Measurements from ENCODE around the gene RSRC1. TPM values are rescaled to one million over a fixed set of nuclear protein-coding genes. Genes with fewer than 3 reads are reported as not detected.
"Not testable (repeated sequence)": the region's sequence is repeated elsewhere in the genome, so short reads cannot be mapped to it uniquely, and the experiment has no call there.

The RSRC1 gene
- total and polyA plus RNA-seq, 7 donors: 12.9 to 27.2 (median 19.7) TPM

DNA sequence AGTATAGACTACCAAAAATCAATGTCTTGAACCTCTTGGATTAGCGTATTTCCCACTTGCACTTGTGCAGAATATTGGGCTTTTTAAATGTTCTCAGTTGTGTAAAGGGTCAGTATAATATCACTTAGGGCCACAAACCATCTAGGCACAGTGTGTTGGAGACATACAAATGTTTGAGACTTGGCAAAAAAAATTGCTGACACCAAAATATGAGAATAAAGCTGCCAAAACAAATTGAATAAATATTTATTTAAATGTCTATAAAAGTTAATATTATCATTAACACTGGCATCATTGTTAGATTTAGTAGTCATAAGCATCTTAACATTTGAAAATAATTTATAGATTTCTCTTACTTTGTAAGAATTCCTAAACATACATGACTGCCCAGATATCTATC, 430.2 kb downstream of the RSRC1 start:
- intact Hi-C loops (cut with DNase I): loop anchor here in 1 of 2 donors (5.0 kb wide), 1 partner anchor 102 kb away; the partner anchor contains the start of gene GFM1
- Histone ChIP-seq H3K27ac (no peak overlapping the region), H3K36me3 (ENCODE audit: insufficient read depth in 1 of 2, low read depth in 1 of 2) (peaks cover 0 to 12% of the 10 kb centered on the region in 2 donors), H3K9me3 (no peaks in the 10 kb centered on the region), H3K27me3 (ENCODE audit: insufficient read depth in 3 of 3, low read length in 2 of 3) (no peaks in the 10 kb centered on the region), H3K4me1 (no peaks in the 10 kb centered on the region), H3K4me3 (no peak overlapping the region)
- TF ChIP-seq, protein P1, sequence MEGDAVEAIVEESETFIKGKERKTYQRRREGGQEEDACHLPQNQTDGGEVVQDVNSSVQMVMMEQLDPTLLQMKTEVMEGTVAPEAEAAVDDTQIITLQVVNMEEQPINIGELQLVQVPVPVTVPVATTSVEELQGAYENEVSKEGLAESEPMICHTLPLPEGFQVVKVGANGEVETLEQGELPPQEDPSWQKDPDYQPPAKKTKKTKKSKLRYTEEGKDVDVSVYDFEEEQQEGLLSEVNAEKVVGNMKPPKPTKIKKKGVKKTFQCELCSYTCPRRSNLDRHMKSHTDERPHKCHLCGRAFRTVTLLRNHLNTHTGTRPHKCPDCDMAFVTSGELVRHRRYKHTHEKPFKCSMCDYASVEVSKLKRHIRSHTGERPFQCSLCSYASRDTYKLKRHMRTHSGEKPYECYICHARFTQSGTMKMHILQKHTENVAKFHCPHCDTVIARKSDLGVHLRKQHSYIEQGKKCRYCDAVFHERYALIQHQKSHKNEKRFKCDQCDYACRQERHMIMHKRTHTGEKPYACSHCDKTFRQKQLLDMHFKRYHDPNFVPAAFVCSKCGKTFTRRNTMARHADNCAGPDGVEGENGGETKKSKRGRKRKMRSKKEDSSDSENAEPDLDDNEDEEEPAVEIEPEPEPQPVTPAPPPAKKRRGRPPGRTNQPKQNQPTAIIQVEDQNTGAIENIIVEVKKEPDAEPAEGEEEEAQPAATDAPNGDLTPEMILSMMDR (IDR thresholded peaks at IDR 0.05): no peak
- 94 to 97% (median 95%) methylated on average over 1 of the region's 1 CpG for WGBS, 3 donors
- ATAC-seq (no peak), DNase-seq (no peak)

DNA sequence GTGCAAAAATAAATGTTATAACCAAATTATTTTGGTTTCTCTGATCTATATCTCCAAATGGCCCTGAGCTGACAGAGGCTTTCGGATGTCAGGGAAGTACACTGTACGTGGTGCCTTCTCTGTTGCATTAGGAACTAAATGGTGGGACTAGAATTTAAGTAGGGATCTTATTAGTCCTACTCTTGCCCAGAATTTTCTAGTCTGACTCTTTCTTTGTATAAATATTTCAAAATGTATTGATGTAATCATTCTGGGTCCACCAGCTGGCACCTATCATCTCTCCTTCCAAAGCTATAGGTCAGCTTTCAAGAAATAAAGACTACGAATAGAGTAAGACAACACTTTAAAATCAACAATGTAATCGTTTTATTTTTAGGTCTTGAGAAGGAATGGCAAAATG, 438.8 kb downstream of the RSRC1 start:
- Histone ChIP-seq H3K4me3 (no peak overlapping the region), H3K4me1 (peaks cover 5% of the 10 kb centered on the region), H3K27ac (no peak overlapping the region), H3K27me3 (ENCODE audit: insufficient read depth in 3 of 3, low read length in 2 of 3) (no peaks in the 10 kb centered on the region), H3K9me3 (no peaks in the 10 kb centered on the region), H3K36me3 (ENCODE audit: insufficient read depth in 1 of 2, low read depth in 1 of 2) (peaks cover 0 to 11% of the 10 kb centered on the region in 2 donors)
- WGBS, 3 donors: 39 to 81% (median 54%) methylated on average over 4 of the region's 4 CpGs
- TF ChIP-seq, protein P1 (IDR thresholded peaks at IDR 0.05): no peak
- ATAC-seq (no peak), DNase-seq (no peak)
- intact Hi-C loops (cut with DNase I): no loop called here

DNA sequence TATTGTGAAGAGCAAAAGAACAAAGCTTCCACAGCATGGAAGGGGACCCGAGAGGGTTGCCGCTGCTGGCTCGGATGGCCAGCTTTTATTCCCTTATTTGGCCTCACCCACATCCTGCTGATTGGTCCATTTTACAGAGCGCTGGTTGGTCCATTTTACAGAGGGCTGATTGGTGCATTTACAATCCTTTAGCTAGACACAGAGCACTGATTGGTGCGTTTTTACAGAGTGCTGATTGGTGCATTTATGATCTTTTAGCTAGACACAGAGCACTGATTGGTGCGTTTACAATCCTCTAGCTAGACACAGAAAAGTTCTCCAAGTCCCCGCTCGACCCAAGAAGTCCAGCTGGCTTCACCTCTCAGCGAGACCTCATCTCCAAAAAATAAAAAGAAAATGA, 440.0 kb downstream of the RSRC1 start:
- intact Hi-C loops (cut with DNase I): not testable (repeated sequence)

DNA sequence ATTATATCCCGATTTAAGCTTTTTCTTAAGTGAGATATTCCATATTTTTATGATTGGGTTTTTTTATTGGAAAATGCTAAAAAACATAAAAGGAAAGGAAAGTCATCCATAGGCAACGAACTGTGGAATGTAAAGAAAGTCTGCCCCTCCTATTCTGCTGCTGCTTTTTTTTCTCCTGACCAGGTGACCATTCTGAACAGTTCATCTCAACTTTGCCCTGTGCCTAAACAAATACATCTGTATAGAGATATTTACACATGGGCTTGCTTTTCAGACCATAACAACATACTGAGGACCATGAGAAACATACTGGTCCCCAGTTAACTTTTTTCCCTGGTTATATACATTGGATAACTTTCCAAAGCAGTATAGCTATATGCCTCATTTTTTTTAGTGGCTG, 442.2 kb downstream of the RSRC1 start:
- 85 to 94% (median 90%) methylated on average over 2 of the region's 2 CpGs for WGBS, 3 donors
- intact Hi-C loops (cut with DNase I): no loop called here
- H3K27me3 ChIP-seq (ENCODE audit: insufficient read depth in 3 of 3, low read length in 2 of 3): no peaks in the 10 kb centered on the region
- H3K4me1 ChIP-seq: peaks cover 5% of the 10 kb centered on the region
- H3K36me3 ChIP-seq (ENCODE audit: insufficient read depth in 1 of 2, low read depth in 1 of 2): no peaks in the 10 kb centered on the region
- DNase-seq (no peak), ATAC-seq (no peak)
- H3K9me3 ChIP-seq: no peaks in the 10 kb centered on the region
- no peak overlapping the region for H3K27ac ChIP-seq
- TF ChIP-seq, protein P1 (IDR thresholded peaks at IDR 0.05): no peak
- H3K4me3 ChIP-seq: no peak overlapping the region

More for the DNA sequence above, 440.0 kb downstream of the RSRC1 start:
- not testable (repeated sequence) for H3K27me3 ChIP-seq (ENCODE audit: insufficient read depth in 3 of 3, low read length in 2 of 3); H3K4me1 ChIP-seq; H3K9me3 ChIP-seq; H3K36me3 ChIP-seq (ENCODE audit: insufficient read depth in 1 of 2, low read depth in 1 of 2); DNase-seq; ATAC-seq; H3K27ac ChIP-seq; H3K4me3 ChIP-seq
- WGBS, 3 donors: 97 to 99% (median 98%) methylated on average over 9 of the region's 9 CpGs

DNA sequence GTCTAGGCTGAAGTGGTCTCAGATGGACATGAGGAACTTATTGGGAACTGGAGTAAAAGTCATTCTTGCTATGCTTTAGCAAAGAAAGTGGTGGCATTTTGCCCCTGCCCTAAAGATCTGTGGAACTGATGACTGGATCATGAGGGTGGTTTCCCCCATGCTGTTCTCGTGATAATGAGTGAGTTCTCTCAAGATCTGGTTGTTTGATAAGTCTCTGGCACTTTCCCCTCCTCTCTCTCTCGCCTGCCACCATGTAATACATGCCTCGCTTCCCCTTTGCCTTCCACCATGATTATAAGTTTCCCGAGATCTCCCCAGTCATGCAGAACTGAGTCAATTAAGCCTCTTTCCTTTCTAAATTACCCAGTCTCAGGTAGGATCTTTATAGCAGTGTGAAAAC, 449.6 kb downstream of the RSRC1 start:
- intact Hi-C loops (cut with DNase I): no loop called here
- H3K36me3 ChIP-seq (ENCODE audit: insufficient read depth in 1 of 2, low read depth in 1 of 2): no peaks in the 10 kb centered on the region
- DNase-seq: no peak
- no peaks in the 10 kb centered on the region for H3K27me3 ChIP-seq (ENCODE audit: insufficient read depth in 3 of 3, low read length in 2 of 3)
- TF ChIP-seq, protein P1 (IDR thresholded peaks at IDR 0.05): no peak
- no peak overlapping the region for H3K27ac ChIP-seq
- ATAC-seq: no peak
- H3K4me1 ChIP-seq: peaks cover 12% of the 10 kb centered on the region
- WGBS, 3 donors: 83 to 92% (median 84%) methylated on average over 4 of the region's 4 CpGs
- H3K4me3 ChIP-seq: no peak overlapping the region
- no peaks in the 10 kb centered on the region for H3K9me3 ChIP-seq
